Smooth muscle cell of the umbilical artery (primary cell): Measurements from ENCODE around the gene DPF1. TPM values are rescaled to one million over a fixed set of nuclear protein-coding genes. Genes with fewer than 3 reads are reported as not detected.

Experiments used
- total RNA-seq: library from RNA; depleted of rRNA; stranded (reverse); fragments of >200 nt; gene quantifications from 2 replicates; pipeline ENCODE4 v1.2.3, GENCODE V29; 2014

The DPF1 gene
- 0.89 and 2.4 TPM in 2 replicates for total RNA-seq

GRCh38 chr19:38224014-38224862 is at the start of gene DPF1:
Gene DPF1, minus strand, starts transcription at chr19:38224222. Its CDS starts 80 bp downstream, at chr19:38224142.

GRCh38 chr19:38264486-38265212 is 40.6 kb upstream of the DPF1 start, which contains the start of gene SPINT2:
Gene SPINT2, plus strand, starts transcription at chr19:38264573. Its CDS starts 320 bp downstream, at chr19:38264893.

Other genes with a start within 250 kb of the DPF1 start
- gene PPP1R14A, start 32.2 kb upstream of the DPF1 start, total RNA-seq, result 1.8 and 2.5 TPM in 2 replicates
- gene SPINT2, start 40.4 kb upstream of the DPF1 start, total RNA-seq, result 5.6 and 8.6 TPM in 2 replicates
- not detected in 2 replicates for gene C19orf33, start 80.0 kb upstream of the DPF1 start, total RNA-seq
- gene YIF1B, start 91.7 kb upstream of the DPF1 start, total RNA-seq, result 83.0 and 92.3 TPM in 2 replicates
- gene KCNK6, start 95.6 kb upstream of the DPF1 start, total RNA-seq, result 10.4 and 10.6 TPM in 2 replicates
- 1.3 and 2.7 TPM in 2 replicates for gene CATSPERG, start 111.6 kb upstream of the DPF1 start, total RNA-seq
- 303 and 319 TPM in 2 replicates for gene PSMD8, start 150.3 kb upstream of the DPF1 start, total RNA-seq
- 0.30 and 0.88 TPM in 2 replicates for gene GGN, start 163.8 kb upstream of the DPF1 start, total RNA-seq
- gene SPRED3, start 164.5 kb upstream of the DPF1 start, total RNA-seq, result 2.1 and 7.3 TPM in 2 replicates
- 7.1 and 7.8 TPM in 2 replicates for gene FAM98C, start 178.9 kb upstream of the DPF1 start, total RNA-seq
- not detected in 2 replicates for gene RASGRP4, start 202.0 kb upstream of the DPF1 start, total RNA-seq
- 0.09 TPM in 1 of 2 replicates, not detected in the other for gene RYR1, start 209.5 kb upstream of the DPF1 start, total RNA-seq